Neural cell (in vitro differentiated cells): ENCODE data around the gene ZNF322. TPM values are rescaled to one million over a fixed set of nuclear protein-coding genes. Genes with fewer than 3 reads are reported as not detected.
A peak's percentile ranks its signal among the peaks of the same experiment; 100 is the strongest.

Source experiments
- H2AFZ ChIP-seq: fragments of 200-600, 300-800 bp; sonication (generic), shearing (Covaris generic); 2 replicates; pipeline ENCODE4 v1.6.0; 2014; ENCODE audit warnings: low read depth, mild to moderate bottlenecking, antibody characterized with exemption, low read length, moderate library complexity
- H3F3A ChIP-seq: fragments of 200-600 bp; shearing (Covaris generic); 2 replicates; pipeline ENCODE4 v1.6.1; 2016; ENCODE audit warnings: mild to moderate bottlenecking, moderate library complexity, mixed read lengths, antibody characterized with exemption, low read length; ENCODE audit not compliant: insufficient read depth, poor library complexity, severe bottlenecking
- H3K27ac ChIP-seq: fragments of 200-600, 300-800 bp; sonication (generic), shearing (Covaris generic); 2 replicates; pipeline ENCODE4 v1.5.1; 2014; ENCODE audit warnings: mild to moderate bottlenecking, low read length, moderate library complexity
- H3K27me3 ChIP-seq: fragments of 300-800, 200-600 bp; sonication (generic), shearing (Covaris generic); 2 replicates; pipeline ENCODE4 v1.6.0; 2014; ENCODE audit warnings: mild to moderate bottlenecking, low read depth, low read length, moderate library complexity; ENCODE audit not compliant: insufficient read depth
- H3K36me3 ChIP-seq: fragments of 300-800, 200-600 bp; sonication (generic), shearing (Covaris generic); 2 replicates; pipeline ENCODE4 v1.5.1; 2014; ENCODE audit warnings: mild to moderate bottlenecking, antibody characterized with exemption, low read length, moderate library complexity; ENCODE audit not compliant: insufficient read depth
- H3K4me2 ChIP-seq: fragments of 300-800, 200-600 bp; sonication (generic), shearing (Covaris generic); 2 replicates; pipeline ENCODE4 v1.6.0; 2014; ENCODE audit warnings: mild to moderate bottlenecking, low read length
- H3K4me3 ChIP-seq: fragments of 300-800, 200-600 bp; sonication (generic), shearing (Covaris generic); 2 replicates; pipeline ENCODE4 v1.5.1; 2014; ENCODE audit warnings: mild to moderate bottlenecking, low read length, moderate library complexity
- H3K79me2 ChIP-seq: fragments of 200-600 bp; shearing (Covaris generic); replicated peaks from 2 replicates; pipeline ENCODE4 v1.6.0; 2014; ENCODE audit warnings: mild to moderate bottlenecking, low read length, moderate library complexity; ENCODE audit not compliant: insufficient read depth
- H3K9ac ChIP-seq: fragments of 300-800, 200-600 bp; sonication (generic), shearing (Covaris generic); 2 replicates; pipeline ENCODE4 v1.6.1; 2016; ENCODE audit warnings: mild to moderate bottlenecking, low read length, mixed read lengths
- H3K9me2 ChIP-seq: fragments of 200-600 bp; shearing (Covaris generic); 2 replicates; pipeline ENCODE4 v1.6.1; 2016; ENCODE audit warnings: mild to moderate bottlenecking, low read length, mixed read lengths; ENCODE audit not compliant: insufficient read depth
- H3K9me3 ChIP-seq: fragments of 200-600, 300-800 bp; sonication (generic), shearing (Covaris generic); 2 replicates; pipeline ENCODE4 v1.6.1; 2016; ENCODE audit warnings: mild to moderate bottlenecking, mixed run types, low read length, moderate library complexity, mixed read lengths
- H4K20me1 ChIP-seq: fragments of 200-600 bp; shearing (Covaris generic); 2 replicates; pipeline ENCODE4 v1.6.1; 2016; ENCODE audit warnings: mild to moderate bottlenecking, mixed run types; ENCODE audit not compliant: insufficient read depth
- EP300 ChIP-seq: fragments of 450-650 bp; conservative IDR thresholded peaks from 2 replicates; pipeline ENCODE4 v1.6.1; 2014; ENCODE audit warnings: antibody characterized with exemption, mild to moderate bottlenecking, moderate library complexity; ENCODE audit not compliant: poor library complexity, severe bottlenecking
- EZH2 ChIP-seq: fragments of 200-600, 300-800 bp; shearing (Covaris generic), sonication (generic); IDR thresholded peaks from 2 replicates; pipeline ENCODE4 v1.6.1; 2014; ENCODE audit warnings: antibody characterized with exemption, low read length, borderline replicate concordance, mild to moderate bottlenecking; ENCODE audit not compliant: insufficient read depth, poor library complexity, severe bottlenecking
- MXI1 ChIP-seq: fragments of 450-650 bp; conservative IDR thresholded peaks from 2 replicates; pipeline ENCODE4 v1.6.1; 2014; ENCODE audit warnings: antibody characterized with exemption, mild to moderate bottlenecking; ENCODE audit not compliant: poor library complexity, severe bottlenecking
- POLR2AphosphoS5 ChIP-seq: IDR thresholded peaks from 2 replicates; pipeline ENCODE4 v1.6.1; 2012
- RAD21 ChIP-seq: fragments of 450-650 bp; conservative IDR thresholded peaks from 2 replicates; pipeline ENCODE4 v1.6.1; 2014; ENCODE audit warnings: antibody characterized with exemption, mild to moderate bottlenecking, moderate library complexity
- SMC3 ChIP-seq: fragments of 450-650 bp; conservative IDR thresholded peaks from 2 replicates; pipeline ENCODE4 v1.6.1; 2014; ENCODE audit warnings: antibody characterized with exemption, mild to moderate bottlenecking, moderate library complexity; ENCODE audit not compliant: poor library complexity
- TAF1 ChIP-seq: IDR thresholded peaks from 2 replicates; pipeline ENCODE4 v1.6.1; 2012; ENCODE audit warnings: low read depth
- polyA plus RNA-seq: library from polyadenylated mRNA; depleted of rRNA; stranded (reverse); fragments of >200 nt; gene quantifications from 2 replicates; pipeline ENCODE4 v1.2.3, GENCODE V29; 2014
- TF ChIP-seq, protein P1 (sequence below): IDR thresholded peaks from 2 replicates; pipeline ENCODE4 v1.6.1; 2012; ENCODE audit warnings: borderline replicate concordance
- TF ChIP-seq, protein P2 (sequence below): fragments of 450-650 bp; IDR thresholded peaks from 2 replicates; pipeline ENCODE4 v1.5.1; 2014; ENCODE audit warnings: antibody characterized with exemption, mild to moderate bottlenecking, moderate library complexity; ENCODE audit not compliant: poor library complexity, severe bottlenecking

The ZNF322 gene
- polyA plus RNA-seq, 1 donor from 2014 or later: 29.4 TPM

DNA sequence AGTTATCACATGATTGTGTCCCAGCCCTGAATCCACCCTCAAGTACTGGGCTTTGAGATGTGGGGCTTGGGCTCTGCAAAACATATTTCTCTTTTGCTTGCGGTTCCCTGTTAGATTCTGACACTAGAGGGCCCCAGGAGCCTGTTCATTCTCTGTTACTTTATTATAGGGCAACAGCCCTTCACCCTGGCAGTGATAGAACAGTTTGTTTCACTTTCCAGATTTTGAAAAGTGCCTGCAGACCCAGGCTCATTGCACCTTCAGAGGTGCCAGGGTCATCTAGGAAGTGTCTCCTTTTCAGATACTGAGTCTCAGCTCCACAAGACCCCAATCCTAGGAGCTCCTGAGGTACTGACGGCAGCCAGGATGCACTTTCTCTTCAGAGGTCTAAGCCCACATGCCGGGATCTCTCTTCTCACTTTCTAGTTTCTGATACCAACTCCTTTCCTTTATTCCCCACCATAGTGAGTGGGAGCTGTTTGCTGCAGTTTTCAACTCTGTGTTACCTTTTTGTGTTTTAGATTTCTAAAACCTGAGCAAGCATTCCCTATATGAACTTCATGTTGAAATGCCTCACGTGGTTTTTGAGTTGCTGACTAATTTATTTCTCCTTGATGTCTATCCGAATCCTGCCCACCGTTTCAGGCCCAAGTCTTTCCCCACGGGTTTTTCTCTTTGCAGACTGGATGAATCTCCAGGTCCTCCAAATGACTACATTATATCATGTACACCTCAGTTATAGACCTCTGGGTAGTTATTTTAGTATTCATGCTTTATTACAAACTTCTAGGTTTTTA is 51.9 kb downstream of the ZNF322 start:
- H3K9me2 ChIP-seq: no peaks in the 10 kb centered on the region
- H3K9me3 ChIP-seq: no peaks in the 10 kb centered on the region
- H3F3A ChIP-seq: no peaks in the 10 kb centered on the region
- no peaks in the 10 kb centered on the region for H3K36me3 ChIP-seq
- H3K9ac ChIP-seq: no peak overlapping the region
- TF ChIP-seq POLR2AphosphoS5 (no peak), SMC3 (peak; percentile 88), RAD21 (peak; percentile 91)
- TF ChIP-seq, protein P1, sequence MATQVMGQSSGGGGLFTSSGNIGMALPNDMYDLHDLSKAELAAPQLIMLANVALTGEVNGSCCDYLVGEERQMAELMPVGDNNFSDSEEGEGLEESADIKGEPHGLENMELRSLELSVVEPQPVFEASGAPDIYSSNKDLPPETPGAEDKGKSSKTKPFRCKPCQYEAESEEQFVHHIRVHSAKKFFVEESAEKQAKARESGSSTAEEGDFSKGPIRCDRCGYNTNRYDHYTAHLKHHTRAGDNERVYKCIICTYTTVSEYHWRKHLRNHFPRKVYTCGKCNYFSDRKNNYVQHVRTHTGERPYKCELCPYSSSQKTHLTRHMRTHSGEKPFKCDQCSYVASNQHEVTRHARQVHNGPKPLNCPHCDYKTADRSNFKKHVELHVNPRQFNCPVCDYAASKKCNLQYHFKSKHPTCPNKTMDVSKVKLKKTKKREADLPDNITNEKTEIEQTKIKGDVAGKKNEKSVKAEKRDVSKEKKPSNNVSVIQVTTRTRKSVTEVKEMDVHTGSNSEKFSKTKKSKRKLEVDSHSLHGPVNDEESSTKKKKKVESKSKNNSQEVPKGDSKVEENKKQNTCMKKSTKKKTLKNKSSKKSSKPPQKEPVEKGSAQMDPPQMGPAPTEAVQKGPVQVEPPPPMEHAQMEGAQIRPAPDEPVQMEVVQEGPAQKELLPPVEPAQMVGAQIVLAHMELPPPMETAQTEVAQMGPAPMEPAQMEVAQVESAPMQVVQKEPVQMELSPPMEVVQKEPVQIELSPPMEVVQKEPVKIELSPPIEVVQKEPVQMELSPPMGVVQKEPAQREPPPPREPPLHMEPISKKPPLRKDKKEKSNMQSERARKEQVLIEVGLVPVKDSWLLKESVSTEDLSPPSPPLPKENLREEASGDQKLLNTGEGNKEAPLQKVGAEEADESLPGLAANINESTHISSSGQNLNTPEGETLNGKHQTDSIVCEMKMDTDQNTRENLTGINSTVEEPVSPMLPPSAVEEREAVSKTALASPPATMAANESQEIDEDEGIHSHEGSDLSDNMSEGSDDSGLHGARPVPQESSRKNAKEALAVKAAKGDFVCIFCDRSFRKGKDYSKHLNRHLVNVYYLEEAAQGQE: no peak
- TF ChIP-seq, protein P2, sequence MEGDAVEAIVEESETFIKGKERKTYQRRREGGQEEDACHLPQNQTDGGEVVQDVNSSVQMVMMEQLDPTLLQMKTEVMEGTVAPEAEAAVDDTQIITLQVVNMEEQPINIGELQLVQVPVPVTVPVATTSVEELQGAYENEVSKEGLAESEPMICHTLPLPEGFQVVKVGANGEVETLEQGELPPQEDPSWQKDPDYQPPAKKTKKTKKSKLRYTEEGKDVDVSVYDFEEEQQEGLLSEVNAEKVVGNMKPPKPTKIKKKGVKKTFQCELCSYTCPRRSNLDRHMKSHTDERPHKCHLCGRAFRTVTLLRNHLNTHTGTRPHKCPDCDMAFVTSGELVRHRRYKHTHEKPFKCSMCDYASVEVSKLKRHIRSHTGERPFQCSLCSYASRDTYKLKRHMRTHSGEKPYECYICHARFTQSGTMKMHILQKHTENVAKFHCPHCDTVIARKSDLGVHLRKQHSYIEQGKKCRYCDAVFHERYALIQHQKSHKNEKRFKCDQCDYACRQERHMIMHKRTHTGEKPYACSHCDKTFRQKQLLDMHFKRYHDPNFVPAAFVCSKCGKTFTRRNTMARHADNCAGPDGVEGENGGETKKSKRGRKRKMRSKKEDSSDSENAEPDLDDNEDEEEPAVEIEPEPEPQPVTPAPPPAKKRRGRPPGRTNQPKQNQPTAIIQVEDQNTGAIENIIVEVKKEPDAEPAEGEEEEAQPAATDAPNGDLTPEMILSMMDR: peak; percentile 89
- H3K4me3 ChIP-seq: no peak overlapping the region
- H3K4me2 ChIP-seq: no peak overlapping the region
- no peak overlapping the region for H2AFZ ChIP-seq
- H3K27ac ChIP-seq: no peak overlapping the region
- no peaks in the 10 kb centered on the region for H4K20me1 ChIP-seq
- H3K27me3 ChIP-seq: peaks cover 18% of the 10 kb centered on the region
- no peaks in the 10 kb centered on the region for H3K79me2 ChIP-seq

DNA sequence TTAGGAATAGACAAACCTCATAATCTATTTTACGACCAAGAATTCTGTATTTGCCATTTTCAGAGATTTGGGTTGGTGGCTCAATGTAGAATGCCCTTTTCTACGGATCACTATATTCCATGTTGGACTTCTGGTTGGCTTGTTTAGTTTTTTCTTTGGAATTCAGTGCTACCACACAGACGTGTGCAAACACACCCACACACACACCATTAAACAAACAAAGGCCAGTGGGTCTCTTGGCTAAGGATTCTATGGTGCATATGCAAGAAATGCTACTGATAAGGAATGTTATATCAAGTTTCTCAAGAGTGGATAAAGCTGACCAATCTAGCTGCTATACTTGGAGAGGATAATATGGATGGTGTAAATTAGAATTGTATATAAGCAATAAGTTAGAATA is 54.7 kb downstream of the ZNF322 start:
- H3K27me3 ChIP-seq: peaks cover 2% of the 10 kb centered on the region

More for the DNA sequence above, 54.7 kb downstream of the ZNF322 start:
- no peaks in the 10 kb centered on the region for H3K36me3 ChIP-seq
- no peaks in the 10 kb centered on the region for H4K20me1 ChIP-seq
- TF ChIP-seq POLR2AphosphoS5: no peak
- no peak for TF ChIP-seq EZH2
- no peak for TF ChIP-seq SMC3
- TF ChIP-seq EP300: no peak
- TF ChIP-seq RAD21: no peak
- TF ChIP-seq, protein P1: no peak
- TF ChIP-seq MXI1: no peak
- TF ChIP-seq, protein P2: no peak
- TF ChIP-seq TAF1: no peak
- H3K9me3 ChIP-seq: no peaks in the 10 kb centered on the region
- no peak overlapping the region for H2AFZ ChIP-seq
- H3K4me2 ChIP-seq: no peak overlapping the region
- no peak overlapping the region for H3K27ac ChIP-seq
- H3K9me2 ChIP-seq: no peaks in the 10 kb centered on the region
- no peaks in the 10 kb centered on the region for H3F3A ChIP-seq
- no peak overlapping the region for H3K9ac ChIP-seq
- H3K79me2 ChIP-seq: no peaks in the 10 kb centered on the region
- H3K4me3 ChIP-seq: no peak overlapping the region
